ENCODE results near the gene PRKACA. TPM values are rescaled to one million over a fixed set of nuclear protein-coding genes. Genes with fewer than 3 reads are reported as not detected.

The PRKACA gene
- total and polyA plus RNA-seq, 10 of the 15 experiments (the other 5 are each of a cell fraction or from before 2014, with no cell fraction given), result 0.53 to 68.5 (median 11.2) TPM

DNA sequence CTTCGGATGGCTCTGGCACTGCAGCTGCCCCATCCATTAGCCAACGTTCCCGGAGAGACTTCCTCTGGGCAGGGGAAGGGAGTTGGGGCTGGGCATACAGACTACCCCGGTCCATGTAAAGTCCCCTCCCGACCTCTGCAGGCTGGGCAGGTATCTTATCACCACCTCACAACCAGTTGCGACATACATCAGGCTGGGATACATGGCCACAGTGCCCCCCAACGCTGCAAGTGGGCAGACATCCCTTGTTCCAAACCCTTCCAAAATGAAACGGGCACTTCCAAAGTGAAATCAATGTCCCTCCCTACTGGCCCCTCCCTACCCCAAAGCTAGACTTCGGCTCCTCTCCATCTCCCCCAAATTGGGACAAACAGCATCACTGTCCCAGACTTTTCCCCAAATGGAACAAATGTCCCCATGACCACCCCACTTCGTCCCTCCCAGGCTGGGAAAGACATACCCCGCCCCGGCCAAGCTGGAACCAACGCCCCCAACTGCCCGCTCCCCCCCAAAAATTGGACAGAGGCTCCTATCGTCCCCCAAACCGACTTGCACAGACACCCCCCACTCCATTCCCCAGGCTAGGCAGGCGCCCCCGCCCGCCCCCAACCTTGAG is 60.7 kb downstream of the PRKACA start (continued):
- TF ChIP-seq MTA3 (IDR thresholded peaks at IDR 0.05; ENCODE audit: borderline replicate concordance, low read length) (no peak), RELA (IDR thresholded peaks at IDR 0.05; ENCODE audit: borderline replicate concordance, partially characterized antibody) (no peak)

GRCh38 chr19:14056069-14056666 is 61.4 kb downstream of the PRKACA start:
- DNase-seq (ENCODE audit: low read depth, low spot score) (no peak), FAIRE-seq (no peak), ATAC-seq (no peak)
- in situ Hi-C loops (cut with MboI) (loop anchor here (25.0 kb wide), 1 partner anchor 769 kb away; no protein-coding TSS in a partner anchor), intact Hi-C loops (cut with micrococcal nuclease; ENCODE audit: unreplicated experiment) (no loop called here)
- Histone ChIP-seq H3K4me3 (no peak overlapping the region), H3K27ac (ENCODE audit: control insufficient read depth, insufficient read depth) (no peak overlapping the region), H3K36me3 (ENCODE audit: control insufficient read depth in 2 of 2, insufficient read depth in 2 of 2, low read length in 1 of 2) (peaks cover 0 to 3% of the 10 kb centered on the region in 2 experiments; a peak in 3 of 4 replicates), H2AFZ (ENCODE audit: control insufficient read depth, low read depth, low read length) (no peak overlapping the region), H3K4me1 (ENCODE audit: control insufficient read depth, insufficient read depth, low read length) (no peaks in the 10 kb centered on the region), H3K4me2 (ENCODE audit: control insufficient read depth, insufficient read depth) (no peak overlapping the region), H3K9me3 (replicated peaks; ENCODE audit: control insufficient read depth, insufficient read depth, low read length) (no peaks in the 10 kb centered on the region), H3K27me3 (replicated peaks in 1 of 2; ENCODE audit: control insufficient read depth in 2 of 2, insufficient read depth in 2 of 2, low read length in 1 of 2) (peaks cover 0 to 6% of the 10 kb centered on the region in 2 experiments), H3K79me2 (ENCODE audit: control insufficient read depth, insufficient read depth, low read length) (no peaks in the 10 kb centered on the region), H4K20me1 (ENCODE audit: control insufficient read depth, insufficient read depth) (no peaks in the 10 kb centered on the region; the same call in 1 of the 2 replicates), H3K9ac (ENCODE audit: control insufficient read depth, insufficient read depth, low read length) (no peak overlapping the region)
- WGBS (ENCODE audit: insufficient coverage, insufficient replicate concordance, low lambda C conversion rate, missing lambda C conversion rate), result 60% methylated on average over 10 of the region's 10 CpGs
- ChIA-PET RAD21 (ENCODE audit: unreplicated experiment) (interaction anchor here (1.2 kb wide), 1 partner anchor 177 kb away, joined by 3 read pairs; no protein-coding TSS in a partner anchor), SMC1A (ENCODE audit: uncharacterized antibody, unreplicated experiment) (no interaction called here), CTCF (interaction anchor here (1.0 to 5.3 kb wide), 4 partner anchors 13 to 176 kb away, joined by 3 to 52 read pairs (median 4); partner anchors contain the start of genes IL27RA and MISP3), POLR2A (interaction anchor here (0.6 kb wide), 1 partner anchor 294 kb away, joined by 3 read pairs; no protein-coding TSS in a partner anchor)
- BruUV-seq (replicated peaks), result no TSS peak
- TF ChIP-seq CEBPB (IDR thresholded peaks at IDR 0.05; ENCODE audit: borderline replicate concordance in 1 of 2, low read depth in 2 of 2, low read length in 2 of 2) (no peak), HDAC6 (IDR thresholded peaks at IDR 0.05; ENCODE audit: unreplicated experiment) (no peak), IKZF2 (IDR thresholded peaks at IDR 0.05) (no peak), RFX5 (IDR thresholded peaks at IDR 0.05; ENCODE audit: low read depth, low read length) (no peak), SREBF1 (IDR thresholded peaks at IDR 0.05; ENCODE audit: low read length) (no peak), IRF4 (IDR thresholded peaks at IDR 0.05; ENCODE audit: low read depth, low read length) (no peak), ASH2L (IDR thresholded peaks at IDR 0.05; ENCODE audit: borderline replicate concordance, low read depth) (no peak), MYB (IDR thresholded peaks at IDR 0.05; ENCODE audit: borderline replicate concordance, low read depth, low read length) (no peak), ATF7 (IDR thresholded peaks at IDR 0.05; ENCODE audit: low read depth) (no peak), BRCA1 (IDR thresholded peaks at IDR 0.05; ENCODE audit: low read depth, low read length) (no peak), SKIL (IDR thresholded peaks at IDR 0.05; ENCODE audit: low read depth, poor library complexity, severe bottlenecking) (no peak), NRF1 (conservative IDR thresholded peaks at IDR 0.05; ENCODE audit: low read depth, low read length) (no peak), MYC (IDR thresholded peaks at IDR 0.05; ENCODE audit: insufficient read depth, insufficient read length, insufficient replicate concordance, low read length, severe bottlenecking) (no peak), ETV6 (conservative IDR thresholded peaks at IDR 0.05 in 1 of 2, IDR thresholded peaks at IDR 0.05 in 1 of 2; ENCODE audit: borderline replicate concordance in 1 of 2, low read depth in 1 of 2) (no peak), E4F1 (IDR thresholded peaks at IDR 0.05; ENCODE audit: borderline replicate concordance, partially characterized antibody) (no peak), HCFC1 (IDR thresholded peaks at IDR 0.05; ENCODE audit: low read length) (no peak)

All from GM12878 (cell line).